ENCODE measurements around the gene CHD2.
A peak's percentile ranks its signal among the peaks of the same experiment; 100 is the strongest.

CHD2 gene

DNA sequence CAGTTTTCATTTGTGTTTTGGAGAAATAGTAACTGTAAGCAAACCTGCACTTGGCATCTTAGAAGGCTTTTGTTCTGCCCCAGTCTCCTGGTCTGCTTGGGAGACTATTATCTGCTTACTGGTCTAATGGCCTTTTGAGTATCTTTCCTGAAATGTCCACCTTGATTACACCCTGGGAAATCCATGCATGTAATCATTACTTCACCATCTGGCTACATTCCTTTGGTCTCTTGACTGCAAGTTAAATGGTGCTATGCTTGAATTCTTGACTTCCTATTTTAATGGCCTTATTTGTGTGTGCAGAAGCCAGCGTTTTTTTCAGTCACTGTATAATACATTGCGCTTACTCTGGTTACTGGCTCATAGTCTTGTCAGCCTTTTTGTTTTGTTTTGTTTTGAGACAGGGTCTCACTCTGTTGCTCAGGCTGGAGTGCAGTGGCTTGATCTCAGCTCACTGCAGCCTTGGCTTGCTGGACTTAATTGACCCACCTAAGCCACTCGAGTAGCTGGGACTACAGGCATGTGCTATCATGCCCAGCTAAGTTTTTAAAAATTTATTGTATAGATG is 30.0 kb downstream of the CHD2 start:
- H3K4me3 ChIP-seq (ENCODE audit: low read length) = no peak overlapping the region
- DNase-seq (ENCODE audit: low read depth) = no peak
- TF ChIP-seq, protein P1, sequence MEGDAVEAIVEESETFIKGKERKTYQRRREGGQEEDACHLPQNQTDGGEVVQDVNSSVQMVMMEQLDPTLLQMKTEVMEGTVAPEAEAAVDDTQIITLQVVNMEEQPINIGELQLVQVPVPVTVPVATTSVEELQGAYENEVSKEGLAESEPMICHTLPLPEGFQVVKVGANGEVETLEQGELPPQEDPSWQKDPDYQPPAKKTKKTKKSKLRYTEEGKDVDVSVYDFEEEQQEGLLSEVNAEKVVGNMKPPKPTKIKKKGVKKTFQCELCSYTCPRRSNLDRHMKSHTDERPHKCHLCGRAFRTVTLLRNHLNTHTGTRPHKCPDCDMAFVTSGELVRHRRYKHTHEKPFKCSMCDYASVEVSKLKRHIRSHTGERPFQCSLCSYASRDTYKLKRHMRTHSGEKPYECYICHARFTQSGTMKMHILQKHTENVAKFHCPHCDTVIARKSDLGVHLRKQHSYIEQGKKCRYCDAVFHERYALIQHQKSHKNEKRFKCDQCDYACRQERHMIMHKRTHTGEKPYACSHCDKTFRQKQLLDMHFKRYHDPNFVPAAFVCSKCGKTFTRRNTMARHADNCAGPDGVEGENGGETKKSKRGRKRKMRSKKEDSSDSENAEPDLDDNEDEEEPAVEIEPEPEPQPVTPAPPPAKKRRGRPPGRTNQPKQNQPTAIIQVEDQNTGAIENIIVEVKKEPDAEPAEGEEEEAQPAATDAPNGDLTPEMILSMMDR (IDR thresholded peaks at IDR 0.05; ENCODE audit: insufficient read depth, low read depth, low read length, missing control alignments) = no peak

DNA sequence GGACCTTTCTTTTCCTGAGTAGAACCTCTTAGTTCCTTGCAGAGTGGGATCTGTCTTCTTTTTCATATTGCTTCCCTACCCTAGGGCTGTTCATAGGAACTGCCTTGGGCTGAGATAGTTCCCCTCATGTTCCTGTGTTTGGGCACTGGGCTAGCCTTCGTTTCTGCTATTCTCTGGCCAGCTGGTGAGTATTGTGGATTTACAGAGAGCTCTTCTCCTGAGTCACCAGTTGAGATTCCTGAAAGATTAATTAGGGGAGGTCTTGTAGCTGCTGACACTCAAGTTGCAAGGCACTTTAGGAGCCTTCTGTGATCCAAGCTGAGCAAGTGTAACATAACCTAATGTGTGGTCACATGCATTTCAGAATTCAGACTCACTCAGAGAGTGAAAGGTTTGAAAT is 30.7 kb downstream of the CHD2 start:
- no peak overlapping the region for H3K4me3 ChIP-seq (ENCODE audit: low read length)
- TF ChIP-seq, protein P1 (IDR thresholded peaks at IDR 0.05; ENCODE audit: insufficient read depth, low read depth, low read length, missing control alignments) = no peak
- peak; percentile 54 for DNase-seq (ENCODE audit: low read depth)

DNA sequence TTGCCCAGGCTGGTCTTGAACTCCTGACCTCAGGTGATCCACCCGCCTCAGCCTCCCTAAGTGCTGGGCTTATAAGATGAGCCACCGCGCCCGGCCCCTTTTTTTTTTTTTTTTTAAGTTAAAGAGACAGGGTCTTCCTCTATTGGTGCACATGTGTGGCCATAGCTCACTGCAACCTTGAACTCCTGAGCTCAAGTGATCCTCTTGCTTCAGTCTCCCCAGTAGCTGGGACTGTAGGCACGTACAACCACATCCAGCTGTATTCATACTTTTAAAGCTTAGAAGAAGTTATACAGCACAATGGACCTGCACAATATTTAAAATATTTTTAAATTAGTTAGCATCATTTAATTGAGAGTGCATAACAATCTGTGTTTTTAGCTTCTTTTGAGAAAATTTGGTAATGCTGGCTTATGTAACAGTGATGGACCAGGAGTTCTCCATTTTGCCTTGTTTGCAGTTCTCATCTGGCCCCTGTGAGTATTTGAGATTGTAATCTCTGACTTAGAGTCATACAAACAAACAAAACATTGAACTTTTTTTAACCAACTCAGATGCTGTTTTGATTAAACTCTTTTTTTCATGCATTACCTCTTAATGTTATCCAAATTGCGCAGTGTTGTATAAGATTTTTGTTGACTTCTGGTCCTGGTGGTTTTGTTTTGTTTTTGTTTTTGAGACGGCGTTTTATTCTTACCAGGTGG is 33.0 kb downstream of the CHD2 start:
- no peak for DNase-seq (ENCODE audit: low read depth)

DNA sequence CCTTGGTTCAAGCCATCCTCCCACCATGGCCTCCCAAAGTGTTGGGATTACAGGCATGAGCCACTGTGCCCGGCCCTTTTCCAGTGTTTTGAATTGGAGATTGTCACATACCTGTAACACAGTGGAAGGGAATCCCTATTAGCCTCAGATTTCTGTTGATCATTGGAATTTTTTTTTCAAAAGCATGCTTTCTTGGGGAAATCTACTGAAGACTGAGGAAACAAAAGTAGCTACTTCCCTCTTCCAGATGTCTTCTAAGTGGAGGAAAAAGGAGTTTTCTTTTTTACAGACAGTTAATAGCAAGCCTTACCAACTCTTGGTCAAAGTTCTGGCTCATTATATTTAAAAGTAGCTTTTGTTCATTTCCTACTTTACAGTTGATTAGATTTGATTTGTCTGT is 33.7 kb downstream of the CHD2 start:
- no peak overlapping the region for H3K4me3 ChIP-seq (ENCODE audit: low read length)
- DNase-seq (ENCODE audit: low read depth) = no peak
- TF ChIP-seq, protein P1 (IDR thresholded peaks at IDR 0.05; ENCODE audit: insufficient read depth, low read depth, low read length, missing control alignments) = no peak

More for the DNA sequence above, 33.0 kb downstream of the CHD2 start:
- TF ChIP-seq, protein P1 (IDR thresholded peaks at IDR 0.05; ENCODE audit: insufficient read depth, low read depth, low read length, missing control alignments) = no peak
- H3K4me3 ChIP-seq (ENCODE audit: low read length) = no peak overlapping the region

DNA sequence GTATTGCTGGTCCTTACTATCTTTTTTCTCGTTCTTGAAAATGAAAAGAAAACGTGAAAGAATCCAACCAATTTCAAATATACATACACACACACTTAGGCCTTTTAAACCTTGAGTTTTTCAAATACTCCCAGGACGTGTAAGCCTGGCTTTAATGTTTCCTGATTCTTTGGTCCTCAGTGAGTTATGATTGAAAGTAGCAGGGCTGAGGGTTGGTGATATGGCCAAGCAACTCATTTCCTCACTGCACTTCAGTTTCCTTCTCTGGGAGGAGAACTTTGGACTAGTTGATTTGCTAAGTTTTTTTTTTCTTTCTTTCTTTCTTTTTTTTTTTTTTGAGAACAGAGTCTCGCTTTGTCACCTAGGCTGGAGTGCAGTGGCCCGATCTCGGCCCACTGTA is 34.6 kb downstream of the CHD2 start:
- DNase-seq (ENCODE audit: low read depth) = no peak
- TF ChIP-seq, protein P1 (IDR thresholded peaks at IDR 0.05; ENCODE audit: insufficient read depth, low read depth, low read length, missing control alignments) = no peak
- H3K4me3 ChIP-seq (ENCODE audit: low read length) = no peak overlapping the region

DNA sequence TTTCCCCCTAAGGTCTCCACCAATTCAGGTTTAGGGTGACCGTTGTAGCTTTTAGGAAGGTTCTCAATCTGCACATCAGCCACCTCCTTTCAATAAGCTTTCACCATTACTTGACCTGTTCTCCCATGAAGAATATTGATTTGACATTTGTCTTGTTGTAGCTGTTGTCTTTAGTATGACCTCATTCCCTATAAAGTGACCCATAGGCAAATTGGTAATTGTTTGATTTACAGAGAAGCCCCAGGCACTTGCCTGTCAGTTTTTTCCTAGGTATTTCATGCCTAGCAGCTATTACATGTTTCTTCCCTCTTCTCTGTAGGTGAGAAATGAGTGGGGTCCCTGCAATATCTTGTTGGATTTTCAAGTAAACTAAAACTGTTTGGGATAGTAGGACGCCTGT is 36.0 kb downstream of the CHD2 start:
- TF ChIP-seq, protein P1 (IDR thresholded peaks at IDR 0.05; ENCODE audit: insufficient read depth, low read depth, low read length, missing control alignments) = no peak
- no peak overlapping the region for H3K4me3 ChIP-seq (ENCODE audit: low read length)
- DNase-seq (ENCODE audit: low read depth) = no peak

DNA sequence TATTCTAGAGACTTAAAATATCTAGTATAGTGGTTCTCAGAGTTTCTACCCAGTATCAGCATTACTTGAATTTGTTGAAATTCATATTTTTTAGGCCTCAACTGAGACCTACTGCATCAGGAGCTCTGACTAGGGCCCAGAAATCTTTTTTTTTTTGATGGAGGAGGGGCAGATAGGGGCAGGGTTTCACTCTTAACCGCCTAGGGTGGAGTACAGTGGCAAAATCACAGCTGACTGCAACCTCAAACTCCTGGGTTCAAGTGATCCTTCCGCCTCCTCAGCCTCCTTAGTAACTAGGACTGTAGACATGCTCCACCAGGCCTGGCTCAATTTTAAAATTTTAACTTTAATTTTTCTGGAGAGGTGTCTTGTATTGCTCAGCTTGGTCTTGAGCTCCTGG is 36.6 kb downstream of the CHD2 start:
- H3K4me3 ChIP-seq (ENCODE audit: low read length) = no peak overlapping the region
- TF ChIP-seq, protein P1 (IDR thresholded peaks at IDR 0.05; ENCODE audit: insufficient read depth, low read depth, low read length, missing control alignments) = no peak
- no peak for DNase-seq (ENCODE audit: low read depth)

Measured in epithelial cell of esophagus (primary cell).